ENCODE measurements around the gene LDLRAD4.

The LDLRAD4 gene

GRCh38 chr18:13289481-13290205, 71.1 kb downstream of the LDLRAD4 start:
- no peak for DNase-seq

GRCh38 chr18:13290856-13291271, 72.3 kb downstream of the LDLRAD4 start:
- peak; percentile 58 for DNase-seq

- DNase-seq, result no peak
Observed at GRCh38 chr18:13291299-13291698, 72.7 kb downstream of the LDLRAD4 start.

GRCh38 chr18:13291745-13292447, 73.3 kb downstream of the LDLRAD4 start:
- no peak for DNase-seq

- no peak for DNase-seq
Observed at GRCh38 chr18:13292736-13293135, 74.2 kb downstream of the LDLRAD4 start.

GRCh38 chr18:13294309-13294708, 75.7 kb downstream of the LDLRAD4 start:
- DNase-seq, result no peak

- no peak for DNase-seq
Observed at GRCh38 chr18:13295894-13296293, 77.3 kb downstream of the LDLRAD4 start.

- no peak for DNase-seq
Observed at GRCh38 chr18:13296867-13297574, 78.5 kb downstream of the LDLRAD4 start.

GRCh38 chr18:13298262-13298661, 79.7 kb downstream of the LDLRAD4 start:
- DNase-seq, result no peak

GRCh38 chr18:13300029-13300428, 81.5 kb downstream of the LDLRAD4 start:
- DNase-seq, result no peak

- DNase-seq, result no peak
Observed at GRCh38 chr18:13300796-13301195, 82.2 kb downstream of the LDLRAD4 start.

GRCh38 chr18:13302040-13302439, 83.5 kb downstream of the LDLRAD4 start:
- no peak for DNase-seq

- no peak for DNase-seq
Observed at GRCh38 chr18:13302457-13303225, 84.1 kb downstream of the LDLRAD4 start.

GRCh38 chr18:13303756-13304364, 85.3 kb downstream of the LDLRAD4 start:
- no peak for DNase-seq

- DNase-seq, result no peak
Observed at GRCh38 chr18:13305301-13305700, 86.7 kb downstream of the LDLRAD4 start.

- no peak for DNase-seq
Observed at GRCh38 chr18:13306583-13306982, 88.0 kb downstream of the LDLRAD4 start.

GRCh38 chr18:13308369-13308768, 89.8 kb downstream of the LDLRAD4 start:
- no peak for DNase-seq

- no peak for DNase-seq
Observed at GRCh38 chr18:13309031-13309747, 90.6 kb downstream of the LDLRAD4 start.

GRCh38 chr18:13309748-13310670, 91.4 kb downstream of the LDLRAD4 start:
- DNase-seq, result no peak

- DNase-seq, result no peak
Observed at GRCh38 chr18:13311193-13311592, 92.6 kb downstream of the LDLRAD4 start.

- DNase-seq, result no peak
Observed at GRCh38 chr18:13312515-13312914, 94.0 kb downstream of the LDLRAD4 start.
